GM11168 (cell line): ENCODE results near the gene GATAD2A.

ENCODE experiments used
- in situ Hi-C: fragments of 300-500 bp; cut with MboI; formaldehyde crosslinking; loops from one replicate; pipeline ENCODE4 v1.12.0; 2022; ENCODE audit warnings: low sequenced_read_pairs; ENCODE audit not compliant: unreplicated experiment

Gene GATAD2A

DNA sequence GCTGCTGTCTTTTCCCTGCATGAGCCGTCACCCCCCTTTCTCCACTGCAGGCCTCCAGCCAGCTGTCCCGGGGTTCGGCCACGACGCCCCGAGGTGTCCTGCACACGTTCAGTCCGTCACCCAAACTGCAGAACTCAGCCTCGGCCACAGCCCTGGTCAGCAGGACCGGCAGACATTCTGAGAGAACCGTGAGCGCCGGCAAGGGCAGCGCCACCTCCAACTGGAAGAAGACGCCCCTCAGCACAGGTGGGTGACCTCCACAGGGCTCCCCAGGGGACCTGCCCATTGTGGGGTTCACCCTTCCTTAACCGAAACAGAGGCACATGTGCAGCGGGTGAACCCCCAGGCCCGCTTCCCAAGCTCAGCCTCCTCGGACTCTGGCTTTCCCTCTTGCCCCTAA, 96.8 kb downstream of the GATAD2A start:
- in situ Hi-C loops = no loop called here

DNA sequence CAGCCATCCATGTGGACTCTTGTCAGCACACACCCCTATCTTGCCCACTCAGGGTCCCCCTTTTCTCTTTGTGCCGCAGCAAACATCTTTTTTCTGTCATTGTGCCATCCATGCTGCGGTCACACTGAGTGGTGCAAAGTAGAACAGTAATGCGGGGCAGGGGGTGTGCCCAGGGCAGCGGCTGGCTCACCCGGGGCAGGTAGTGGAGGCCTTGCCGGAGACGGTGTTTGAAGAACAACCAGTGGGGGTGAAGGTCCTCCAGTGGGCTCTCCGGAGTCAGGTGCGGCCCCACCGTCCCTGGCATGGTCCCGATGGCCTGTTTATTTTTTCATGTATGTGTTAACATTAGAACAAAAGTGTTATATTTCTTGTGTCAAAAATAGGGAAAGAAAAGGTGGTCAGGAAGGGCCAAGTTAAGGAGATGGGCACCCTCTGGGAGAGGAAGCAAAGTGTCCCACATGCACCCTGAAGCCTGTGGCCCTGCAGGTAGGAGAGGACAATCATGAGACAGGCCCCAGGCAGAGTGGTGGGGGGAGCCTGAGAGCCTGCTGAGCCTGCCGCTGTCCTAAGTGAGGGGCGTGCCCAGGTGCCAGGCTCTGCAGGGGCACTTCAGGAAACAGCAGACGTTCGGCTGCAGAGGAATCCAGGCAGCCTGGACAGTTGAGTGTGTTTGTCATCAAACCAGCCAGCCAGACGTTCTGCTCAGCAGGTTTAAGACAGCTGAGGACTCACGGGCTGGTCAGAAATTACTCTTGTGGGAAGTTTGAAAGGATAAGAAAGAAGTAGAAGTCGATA, 97.5 kb downstream of the GATAD2A start:
- in situ Hi-C loops = no loop called here

DNA sequence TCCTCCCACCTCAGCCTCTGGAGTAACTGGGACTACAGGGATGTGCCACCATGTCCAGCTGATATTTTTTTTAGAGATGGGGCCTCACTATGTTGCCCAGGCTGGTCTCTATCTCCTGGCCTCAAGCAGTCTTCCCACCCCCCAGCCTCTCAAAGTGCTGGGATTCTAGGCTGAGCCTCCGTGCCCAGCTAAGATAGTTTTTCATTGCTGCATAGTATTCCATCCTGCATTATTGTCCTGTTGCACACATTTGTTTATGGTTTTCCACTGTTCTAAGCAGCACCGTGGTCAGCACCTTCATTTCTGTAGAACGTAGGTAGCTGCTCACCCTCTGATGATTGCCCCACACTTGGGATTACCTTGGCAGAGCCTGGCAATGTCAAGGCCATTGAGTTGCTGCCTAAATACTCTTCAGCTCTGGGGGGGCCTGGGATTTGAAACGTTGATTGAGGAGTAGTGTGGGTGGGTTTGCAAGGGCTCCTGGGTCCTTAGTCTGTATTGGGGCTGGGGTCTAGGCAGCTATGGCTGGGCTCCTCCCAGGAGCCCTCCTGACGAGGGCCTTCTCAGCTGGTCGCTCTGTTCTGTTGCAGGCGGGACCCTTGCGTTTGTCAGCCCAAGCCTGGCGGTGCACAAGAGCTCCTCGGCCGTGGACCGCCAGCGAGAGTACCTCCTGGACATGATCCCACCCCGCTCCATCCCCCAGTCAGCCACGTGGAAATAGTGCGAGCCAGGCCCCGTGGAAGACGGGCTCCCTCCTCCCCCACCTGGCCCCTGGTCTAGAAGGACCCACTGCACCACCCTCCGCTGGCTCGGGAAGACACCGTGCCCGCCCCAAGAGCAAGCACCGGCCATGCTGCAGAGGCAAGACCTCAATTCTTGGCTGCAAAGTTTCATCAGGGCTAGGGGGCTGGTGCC, 99.5 kb downstream of the GATAD2A start:
- in situ Hi-C loops = no loop called here

DNA sequence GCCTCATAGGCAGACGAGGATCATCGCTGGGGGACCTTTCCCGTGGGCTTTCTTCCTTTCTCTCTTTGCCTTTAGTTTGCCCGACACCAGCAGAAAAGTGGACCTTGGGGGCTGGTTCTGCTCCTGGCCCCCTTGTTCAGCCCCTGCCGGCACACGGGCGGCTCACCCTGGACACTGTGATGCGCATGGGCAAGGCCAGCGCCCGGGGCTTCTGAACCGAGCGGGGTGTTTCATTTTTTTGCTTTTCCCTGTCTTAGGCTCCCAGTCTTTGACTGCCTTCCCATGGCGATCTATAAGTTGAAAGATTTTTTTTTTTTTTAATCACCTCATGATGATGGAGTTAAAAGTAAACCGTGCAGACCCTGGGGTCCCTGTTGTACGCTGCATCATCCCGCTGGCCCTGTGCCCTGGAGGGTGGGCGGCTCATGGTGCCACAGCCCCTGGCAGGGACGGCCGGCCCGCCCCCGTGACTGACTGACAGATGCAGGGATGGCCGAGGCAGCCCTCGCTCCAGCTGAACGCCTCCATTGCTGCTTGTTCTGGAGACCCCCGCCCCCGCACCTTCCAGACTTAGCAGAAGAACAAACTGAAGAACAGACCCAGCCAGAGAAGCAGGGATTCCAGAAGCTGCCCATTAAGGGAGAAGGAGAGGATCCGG, 100.3 kb downstream of the GATAD2A start:
- in situ Hi-C loops = no loop called here

DNA sequence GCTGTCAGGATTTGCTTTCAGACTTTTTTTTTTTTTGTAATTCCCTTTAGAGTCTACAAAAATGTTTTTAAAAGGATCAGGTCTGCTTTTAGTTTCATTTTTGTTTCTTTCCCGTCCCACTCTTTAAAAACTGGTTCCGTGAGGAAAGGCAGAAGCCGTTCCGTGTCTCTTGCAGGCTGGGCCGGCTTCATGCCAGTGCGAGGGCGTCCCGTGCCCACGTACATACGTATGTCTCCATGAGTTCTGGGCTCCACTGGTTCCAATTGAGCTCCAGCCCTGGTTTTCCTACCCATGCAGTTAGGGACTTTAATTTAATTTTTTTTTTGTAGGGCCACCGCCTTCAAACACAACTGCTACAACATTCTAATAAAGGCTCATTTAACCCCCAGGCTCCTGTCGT, 101.1 kb downstream of the GATAD2A start:
- in situ Hi-C loops = no loop called here

DNA sequence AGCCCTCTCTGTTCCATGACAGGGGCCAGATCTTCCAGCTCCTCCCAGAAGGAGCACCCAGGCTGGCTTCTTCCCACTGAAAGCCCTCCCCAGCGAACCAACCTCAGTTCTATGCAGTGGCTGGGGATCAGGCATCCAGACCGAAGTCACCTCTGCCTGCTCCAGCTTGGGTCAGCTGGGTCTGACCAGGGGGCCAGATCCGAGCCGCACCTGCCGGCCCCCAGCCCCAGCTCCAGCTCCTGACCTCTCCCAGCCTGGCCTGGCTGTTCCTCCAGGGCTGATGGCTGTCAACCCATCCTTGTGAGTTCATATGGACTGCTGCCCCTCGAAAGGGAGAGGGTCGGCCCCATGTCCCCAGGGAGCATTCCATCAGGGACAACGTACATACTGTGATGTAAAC, 101.9 kb downstream of the GATAD2A start:
- in situ Hi-C loops = no loop called here

DNA sequence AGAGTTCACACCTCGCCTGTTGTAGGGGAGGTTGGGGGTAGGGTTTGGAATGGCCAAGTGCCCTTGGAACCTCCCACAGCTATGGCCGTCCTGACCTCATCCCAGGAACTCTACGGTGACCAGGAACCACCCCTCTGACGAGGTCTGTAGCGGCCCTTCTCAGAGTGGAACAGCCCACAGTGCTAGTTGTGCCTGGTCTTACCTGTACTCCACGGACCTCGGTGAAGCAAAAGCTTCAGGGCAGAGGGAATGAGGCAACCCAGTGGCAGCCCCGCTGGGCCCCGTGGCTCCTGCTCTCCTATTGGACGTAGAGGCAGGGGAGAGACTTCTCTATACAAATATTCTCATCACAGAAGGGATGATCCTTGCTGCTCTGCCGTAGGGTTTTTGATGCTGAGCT, 102.7 kb downstream of the GATAD2A start:
- in situ Hi-C loops = no loop called here

DNA sequence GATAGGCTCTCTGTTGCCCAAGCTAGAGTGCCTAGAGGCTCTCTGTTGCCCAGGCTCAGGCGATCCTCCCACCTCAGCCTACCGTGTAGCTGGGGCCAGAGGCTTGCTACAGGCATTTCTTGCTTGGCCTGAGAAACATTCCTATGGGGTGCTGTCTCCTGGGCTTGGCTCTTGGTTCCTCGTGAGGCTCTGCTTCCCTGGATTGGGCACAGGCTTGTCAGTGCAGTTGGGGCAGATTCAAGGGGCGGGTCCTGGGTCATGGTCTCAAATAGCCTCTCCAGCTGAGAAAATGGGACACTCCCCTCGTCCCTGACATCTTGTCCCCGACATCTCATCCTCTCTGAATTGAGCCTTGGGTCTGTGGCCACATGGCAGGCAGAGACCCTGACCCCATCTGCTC, 105.0 kb downstream of the GATAD2A start:
- in situ Hi-C loops = no loop called here

DNA sequence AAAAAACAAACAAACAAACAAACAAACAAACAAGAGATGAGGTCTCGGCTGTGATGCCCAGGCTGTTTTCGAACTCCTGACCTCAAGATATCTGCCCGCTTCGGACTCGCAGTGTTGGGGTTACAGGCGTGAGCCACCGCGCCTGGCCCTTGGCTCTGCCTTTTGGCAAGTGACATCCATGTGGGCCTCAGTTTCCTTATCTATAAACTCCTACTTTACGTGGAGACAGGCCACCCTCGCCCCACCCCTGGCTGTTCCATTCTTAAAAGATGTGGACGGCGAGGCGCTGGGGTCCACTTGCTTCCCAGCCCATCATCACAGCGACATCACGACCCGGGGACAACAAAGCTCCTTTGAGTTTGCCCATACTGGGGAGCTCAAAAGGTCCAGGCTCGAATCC, 108.2 kb downstream of the GATAD2A start:
- in situ Hi-C loops = no loop called here

DNA sequence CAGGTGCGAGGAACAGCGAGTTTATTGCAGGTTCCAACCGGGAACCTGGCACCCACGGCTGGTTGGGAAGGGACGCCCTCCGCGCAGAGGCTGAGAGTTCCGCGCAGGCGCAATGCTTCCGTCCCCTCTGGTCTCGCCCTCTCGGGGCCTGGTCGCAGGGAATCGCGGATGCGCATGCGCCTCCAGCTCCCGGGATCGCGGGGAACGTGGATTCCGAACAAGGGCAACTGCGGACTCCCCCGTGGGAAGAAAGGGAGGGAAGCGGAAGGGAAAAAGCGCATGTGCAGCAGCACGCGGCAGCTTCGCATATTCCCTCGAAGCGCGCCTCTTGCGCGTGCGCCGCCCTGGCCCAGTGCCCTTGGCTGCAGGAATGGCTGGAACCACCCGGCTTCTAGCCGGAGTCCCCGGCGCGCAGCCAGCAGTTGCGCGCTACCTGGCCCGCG, 108.8 kb downstream of the GATAD2A start:
- in situ Hi-C loops = no loop called here

DNA sequence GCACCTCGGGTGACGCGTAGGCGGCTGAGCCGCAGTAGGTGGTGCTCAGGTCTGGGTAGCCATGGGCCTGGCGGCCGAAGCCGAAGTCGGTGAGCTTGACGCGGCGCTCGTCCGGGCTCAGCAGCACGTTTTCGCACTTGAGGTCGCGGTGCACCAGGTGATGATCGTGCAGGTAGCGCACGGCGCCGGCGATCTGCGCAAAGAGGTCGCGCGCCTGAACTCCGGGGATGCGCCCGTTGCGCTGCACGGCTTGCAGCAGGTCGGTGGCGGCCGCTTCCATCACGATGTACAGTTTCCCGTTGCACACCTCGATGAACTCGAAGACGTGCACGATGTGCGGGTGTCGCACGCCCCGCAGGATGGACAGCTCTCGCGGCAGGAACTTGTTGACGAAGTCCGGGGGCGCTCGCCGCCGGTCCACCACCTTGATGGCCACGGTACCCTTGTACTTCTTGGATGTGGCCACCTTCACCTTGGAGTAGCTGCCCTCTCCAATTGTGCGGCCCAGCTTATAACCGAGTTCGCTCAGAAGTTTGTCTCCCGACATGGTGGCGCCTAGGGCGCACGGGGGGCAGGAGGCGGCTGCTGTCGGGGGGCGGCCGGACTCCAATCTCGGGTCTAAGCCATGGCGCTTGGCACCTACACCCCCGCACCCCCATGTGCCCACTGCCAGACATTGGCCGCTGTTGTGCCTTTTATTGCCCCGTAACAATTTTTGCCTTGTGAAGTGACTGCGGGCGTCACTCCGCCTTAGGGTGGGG, 109.6 kb downstream of the GATAD2A start, which contains the start of gene TSSK6:
TSS of gene TSSK6 (minus strand) at position 668 of the 761 bp plus-strand sequence. CDS start at position 547, 121 bp downstream.
- in situ Hi-C loops = no loop called here

DNA sequence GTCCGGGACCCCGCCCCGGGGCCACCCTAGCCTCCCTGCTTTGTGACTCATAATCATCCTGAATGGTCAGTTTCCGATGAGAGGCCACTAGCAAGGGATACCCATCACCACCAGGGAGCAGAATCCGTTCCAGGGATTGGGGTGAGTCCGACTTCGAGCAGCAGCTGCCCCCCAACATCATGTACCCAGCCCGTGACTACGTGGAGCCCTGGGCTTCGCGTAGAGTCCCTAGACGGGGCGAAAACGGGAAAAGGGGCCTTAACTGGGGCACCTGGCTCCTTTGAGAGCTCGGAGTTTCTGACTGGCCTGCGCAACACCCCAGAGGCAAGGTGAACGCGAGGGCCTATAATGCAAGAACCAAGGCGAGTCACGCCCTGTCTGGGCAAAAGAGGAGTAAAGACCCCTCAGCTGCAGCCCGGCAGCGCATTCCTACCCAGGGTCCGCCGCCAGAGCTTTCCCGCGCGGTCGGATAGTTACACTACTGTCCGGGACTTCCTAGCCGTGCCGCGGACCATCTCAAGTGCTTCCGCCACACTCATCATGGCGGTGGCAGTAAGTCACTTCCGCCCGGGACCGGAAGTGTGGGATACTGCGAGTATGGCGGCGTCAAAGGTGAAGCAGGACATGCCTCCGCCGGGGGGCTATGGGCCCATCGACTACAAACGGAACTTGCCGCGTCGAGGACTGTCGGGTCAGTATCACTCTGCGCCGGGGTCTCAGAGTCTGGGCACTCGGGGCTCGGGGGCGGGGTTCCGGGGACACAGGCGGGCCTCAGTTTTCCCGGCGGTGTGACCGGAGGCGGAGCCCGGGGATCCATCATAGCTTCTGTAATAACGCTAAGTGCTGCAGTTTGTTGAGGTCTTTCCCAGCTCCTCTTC, 110.4 kb downstream of the GATAD2A start, which contains the start of gene NDUFA13:
TSS of gene NDUFA13 (plus strand) at position 584 of the 878 bp plus-strand sequence. CDS start at position 598, 14 bp downstream.
- in situ Hi-C loops = no loop called here

DNA sequence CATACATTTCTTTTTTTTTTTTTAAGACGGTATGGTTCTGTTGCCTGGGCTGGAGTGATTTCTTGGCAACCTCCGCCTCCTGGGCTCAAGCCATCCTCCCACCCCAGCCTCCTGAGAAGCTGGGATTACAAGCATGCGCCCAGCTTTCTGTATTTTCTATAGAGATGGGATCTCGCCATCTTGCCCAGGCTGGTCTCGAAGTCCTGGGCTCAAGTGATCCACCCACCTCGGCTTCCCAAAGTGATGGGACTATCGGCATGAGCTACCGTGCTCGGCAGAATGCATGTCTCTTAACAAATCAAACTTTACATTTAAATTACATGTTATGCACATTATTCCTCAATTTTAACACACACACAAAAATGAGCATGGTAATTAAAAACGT, 111.8 kb downstream of the GATAD2A start:
- in situ Hi-C loops = no loop called here

DNA sequence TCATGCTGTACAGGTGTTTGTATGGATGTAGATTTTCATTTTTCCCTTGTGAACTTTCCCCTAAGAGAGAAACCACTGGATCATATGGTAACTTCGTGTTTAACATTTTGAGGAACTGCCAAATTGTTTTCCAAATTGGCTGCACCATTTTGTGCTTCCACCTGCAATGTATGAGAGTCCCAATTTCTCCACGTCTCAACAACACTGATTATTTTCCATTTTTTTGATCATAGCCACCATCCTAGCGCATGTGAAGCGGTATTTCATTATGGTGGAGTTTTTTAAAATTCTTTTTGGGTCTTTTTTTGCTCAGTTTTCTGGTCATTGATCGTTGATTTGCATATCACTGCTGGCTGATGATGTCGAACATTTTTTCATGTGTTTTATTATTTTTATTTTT, 115.5 kb downstream of the GATAD2A start:
- in situ Hi-C loops = loop anchor here (10.0 kb wide), 1 partner anchor 124 kb away; the partner anchor contains the start of gene GMIP

DNA sequence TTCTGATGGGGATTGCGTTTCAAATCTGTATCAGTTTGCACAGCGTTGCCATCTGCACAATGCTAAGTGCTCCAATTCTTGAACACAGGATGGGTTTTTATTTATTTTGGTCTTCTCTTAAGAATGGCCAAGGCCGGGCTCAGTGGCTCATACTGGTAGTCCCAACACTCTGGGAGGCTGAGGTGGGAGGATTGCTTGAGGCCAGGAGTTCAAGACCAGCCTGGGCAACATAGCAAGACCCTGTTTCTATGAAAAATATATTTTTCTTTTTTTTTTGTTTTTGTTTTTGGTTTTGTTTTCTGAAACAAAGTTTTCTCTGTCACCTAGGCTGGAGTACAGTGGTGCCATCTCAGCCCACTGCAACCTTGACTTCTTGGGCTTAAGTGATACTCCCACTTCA, 117.7 kb downstream of the GATAD2A start:
- in situ Hi-C loops = loop anchor here (10.0 kb wide), 1 partner anchor 122 kb away; the partner anchor contains the start of gene GMIP

DNA sequence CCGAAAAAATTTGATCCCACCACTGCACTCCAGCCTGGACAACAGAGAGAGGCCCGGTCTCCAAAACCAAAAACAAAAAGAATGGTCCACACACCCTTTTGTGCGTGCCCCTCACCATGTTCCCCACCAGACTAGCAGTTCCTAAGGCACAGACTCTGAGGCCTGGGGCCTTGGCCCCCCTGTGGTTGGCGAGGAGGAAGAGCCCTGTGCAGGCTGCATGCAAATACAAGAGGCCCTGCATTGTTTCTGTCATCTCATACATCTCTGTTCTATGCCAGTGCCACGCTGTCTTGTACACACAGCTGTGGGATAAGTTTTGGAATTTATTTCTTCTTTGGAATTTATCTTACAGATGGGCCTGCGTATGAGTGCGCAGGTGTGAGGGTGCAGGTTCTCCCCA, 118.6 kb downstream of the GATAD2A start:
- in situ Hi-C loops = loop anchor here (10.0 kb wide), 1 partner anchor 121 kb away; the partner anchor contains the start of gene GMIP

DNA sequence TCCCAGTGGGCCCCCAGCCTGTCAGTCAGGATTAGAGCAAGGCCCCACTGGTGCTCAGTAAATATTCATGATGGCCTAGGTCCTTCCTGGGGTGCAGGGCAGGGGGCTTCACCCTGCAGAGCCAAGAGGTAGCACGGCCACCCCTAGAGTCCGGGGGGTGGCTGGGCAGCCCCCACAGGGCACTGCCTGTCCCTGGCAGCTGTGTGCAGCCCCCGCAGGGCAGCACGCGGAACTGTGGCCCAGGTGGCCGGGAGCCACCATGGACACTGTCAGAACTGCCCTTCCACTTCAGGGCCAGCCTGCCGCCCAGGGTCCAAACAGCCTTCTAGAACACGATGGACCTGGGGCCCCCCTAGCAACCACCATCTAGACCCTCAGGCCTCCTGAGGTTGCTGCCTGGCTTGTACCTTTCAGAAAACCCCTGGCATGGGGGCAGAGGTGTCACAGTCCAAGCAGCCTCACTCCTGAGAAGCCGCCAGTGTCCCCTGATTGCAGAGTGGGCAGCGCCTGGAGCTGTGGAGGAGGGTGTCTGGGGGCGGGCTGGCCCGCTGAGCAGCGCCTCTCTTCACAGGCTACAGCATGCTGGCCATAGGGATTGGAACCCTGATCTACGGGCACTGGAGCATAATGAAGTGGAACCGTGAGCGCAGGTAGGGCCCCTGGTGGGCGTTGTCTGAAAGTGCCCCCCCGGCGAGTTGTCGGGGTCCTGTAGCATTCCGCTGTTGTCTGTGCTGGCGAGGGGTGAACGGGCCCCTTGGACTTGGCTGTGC, 120.3 kb downstream of the GATAD2A start:
- in situ Hi-C loops = loop anchor here (10.0 to 25.0 kb wide), 2 partner anchors 119 to 262 kb away; partner anchors contain the start of gene GMIP
